H9 (cell line): ENCODE results near the gene GJE1. TPM values are rescaled to one million over a fixed set of nuclear protein-coding genes. Genes with fewer than 3 reads are reported as not detected.

Source experiments
- DNase-seq: peaks from one replicate; pipeline ENCODE4 v3.0.0-alpha.2; 2017
- H2AFZ ChIP-seq: one replicate; pipeline ENCODE4 v1.6.1; 2013; ENCODE audit warnings: mild to moderate bottlenecking, low read length, control low read depth, moderate library complexity
- H2AK5ac ChIP-seq: 2 replicates; pipeline ENCODE4 v1.6.1; 2013; ENCODE audit warnings: low read length, control low read depth, mixed read lengths; ENCODE audit not compliant: insufficient read length
- H2BK120ac ChIP-seq: one replicate; pipeline ENCODE4 v1.6.1; 2013; ENCODE audit warnings: low read depth, mild to moderate bottlenecking, low read length, control low read depth, inconsistent platforms; ENCODE audit not compliant: poor library complexity, severe bottlenecking
- H2BK12ac ChIP-seq: 2 replicates; pipeline ENCODE4 v1.6.1; 2013; ENCODE audit warnings: low read length, control low read depth, mixed read lengths, low read depth; ENCODE audit not compliant: insufficient read length
- H2BK15ac ChIP-seq: 2 replicates; pipeline ENCODE4 v1.6.1; 2013; ENCODE audit warnings: low read depth, low read length, control low read depth
- H2BK20ac ChIP-seq: one replicate; pipeline ENCODE4 v1.6.1; 2013; ENCODE audit warnings: low read depth, mild to moderate bottlenecking, low read length, control low read depth, inconsistent platforms; ENCODE audit not compliant: poor library complexity, severe bottlenecking
- H2BK5ac ChIP-seq: 2 replicates; pipeline ENCODE4 v1.6.1; 2013; ENCODE audit warnings: low read length, control low read depth, mixed read lengths; ENCODE audit not compliant: insufficient read length
- H3K14ac ChIP-seq: 2 replicates; pipeline ENCODE4 v1.6.1; 2013; ENCODE audit warnings: low read length, control low read depth; ENCODE audit not compliant: insufficient read depth
- H3K18ac ChIP-seq: 2 replicates; pipeline ENCODE4 v1.6.1; 2013; ENCODE audit warnings: low read depth, mild to moderate bottlenecking, mixed read lengths, low read length, control low read depth; ENCODE audit not compliant: insufficient read length
- H3K23ac ChIP-seq: 2 replicates; pipeline ENCODE4 v1.6.1; 2013; ENCODE audit warnings: low read length, control low read depth, mixed read lengths, low read depth; ENCODE audit not compliant: insufficient read length
- H3K23me2 ChIP-seq: 2 replicates; pipeline ENCODE4 v1.6.1; 2013; ENCODE audit warnings: low read depth, mild to moderate bottlenecking, mixed read lengths, low read length, control low read depth; ENCODE audit not compliant: insufficient read length, poor library complexity, severe bottlenecking
- H3K27ac ChIP-seq: 2 replicates; pipeline ENCODE4 v1.5.1; 2013; ENCODE audit warnings: low read length, control low read depth, mixed read lengths, low read depth; ENCODE audit not compliant: insufficient read length
- H3K27me3 ChIP-seq: 2 replicates; pipeline ENCODE4 v1.6.1; 2013; ENCODE audit warnings: low read length, control low read depth, inconsistent platforms; ENCODE audit not compliant: insufficient read depth
- H3K4ac ChIP-seq: 2 replicates; pipeline ENCODE4 v1.6.1; 2013; ENCODE audit warnings: low read depth, mild to moderate bottlenecking, control low read depth, inconsistent platforms, low read length, moderate library complexity
- H3K4me1 ChIP-seq: 2 replicates; pipeline ENCODE4 v1.6.1; 2013; ENCODE audit warnings: low read length, control low read depth, inconsistent platforms; ENCODE audit not compliant: insufficient read depth
- H3K4me2 ChIP-seq: 2 replicates; pipeline ENCODE4 v1.6.1; 2013; ENCODE audit warnings: low read length, control low read depth, mixed read lengths; ENCODE audit not compliant: insufficient read length, insufficient read depth
- H3K56ac ChIP-seq: 2 replicates; pipeline ENCODE4 v1.6.1; 2013; ENCODE audit warnings: low read depth, mild to moderate bottlenecking, mixed read lengths, low read length, control low read depth; ENCODE audit not compliant: insufficient read length
- H3K79me1 ChIP-seq: 2 replicates; pipeline ENCODE4 v1.6.1; 2013; ENCODE audit warnings: low read depth, mild to moderate bottlenecking, moderate library complexity, low read length, control low read depth, inconsistent platforms; ENCODE audit not compliant: insufficient read depth, poor library complexity, severe bottlenecking
- H3K79me2 ChIP-seq: 2 replicates; pipeline ENCODE4 v1.6.1; 2013; ENCODE audit warnings: low read length, control low read depth, inconsistent platforms; ENCODE audit not compliant: insufficient read depth
- H3K9ac ChIP-seq: 2 replicates; pipeline ENCODE4 v1.6.1; 2013; ENCODE audit warnings: low read length, control low read depth, mixed read lengths; ENCODE audit not compliant: insufficient read length; ENCODE audit errors: extremely low read depth
- H3K9me3 ChIP-seq: one replicate; pipeline ENCODE4 v1.6.1; 2013; ENCODE audit warnings: low read depth, low read length, inconsistent platforms; ENCODE audit not compliant: control insufficient read depth
- H3T11ph ChIP-seq: one replicate; pipeline ENCODE4 v1.6.1; 2013; ENCODE audit warnings: mild to moderate bottlenecking, low read length, control low read depth, inconsistent platforms
- H4K20me1 ChIP-seq: one replicate; pipeline ENCODE4 v1.6.1; 2013; ENCODE audit not compliant: control insufficient read depth, insufficient read length, insufficient read depth
- H4K5ac ChIP-seq: 2 replicates; pipeline ENCODE4 v1.6.1; 2013; ENCODE audit warnings: low read depth, mild to moderate bottlenecking, mixed read lengths, low read length, control low read depth; ENCODE audit not compliant: insufficient read length
- H4K8ac ChIP-seq: replicated peaks from 2 replicates; pipeline ENCODE4 v1.6.1; 2013; ENCODE audit warnings: low read length, control low read depth, mixed read lengths, low read depth; ENCODE audit not compliant: insufficient read length
- H4K91ac ChIP-seq: 2 replicates; pipeline ENCODE4 v1.6.1; 2013; ENCODE audit warnings: low read depth, mild to moderate bottlenecking, moderate library complexity, mixed read lengths, low read length, control low read depth; ENCODE audit not compliant: insufficient read length
- H3K27ac Mint-ChIP-seq, 3 experiments: 2 replicates in 2 of 3; 3 replicates in 1 of 3; pipeline ENCODE4 v1.8.0; 2020 to 2021; ENCODE audit warnings: mixed read lengths in 3 of 3, mild to moderate bottlenecking in 1 of 3, moderate library complexity in 1 of 3
- H3K27me3 Mint-ChIP-seq: 2 replicates; pipeline ENCODE4 v1.8.0; 2021; ENCODE audit warnings: low read depth, mild to moderate bottlenecking, moderate library complexity, mixed read lengths
- H3K36me3 Mint-ChIP-seq, 3 experiments: 2 replicates in 2 of 3; 3 replicates in 1 of 3; pipeline ENCODE4 v1.8.0; 2020 to 2021; ENCODE audit warnings: low read depth in 3 of 3, mixed read lengths in 3 of 3; ENCODE audit not compliant: insufficient read depth in 1 of 3
- H3K4me1 Mint-ChIP-seq, 2 experiments: 2 replicates each; pipeline ENCODE4 v1.8.0; 2020; ENCODE audit warnings: mixed read lengths in 2 of 2
- H3K4me3 Mint-ChIP-seq, 2 experiments: 2 replicates in 1 of 2; 3 replicates in 1 of 2; pipeline ENCODE4 v1.8.0; 2020 to 2021; ENCODE audit warnings: mild to moderate bottlenecking in 2 of 2, mixed read lengths in 2 of 2, moderate library complexity in 1 of 2
- H3K9me3 Mint-ChIP-seq, 2 experiments: 2 replicates in 1 of 2; 3 replicates in 1 of 2; pipeline ENCODE4 v1.8.0; 2020; ENCODE audit warnings: mild to moderate bottlenecking in 2 of 2, mixed read lengths in 2 of 2, moderate library complexity in 1 of 2
- CTCF ChIP-seq: fragments of 200-600 bp; sonication (generic); conservative IDR thresholded peaks from 3 replicates; pipeline ENCODE4 v1.8.0; 2021; ENCODE audit warnings: antibody characterized with exemption, mild to moderate bottlenecking
- WGBS: extraction: QIAGEN DNeasy Blood & Tissue Kit; methylation state at CpG from one replicate; pipeline ENCODE4 v1.1.7; 2013; ENCODE audit warnings: missing lambda C conversion rate, low lambda C conversion rate, mixed read lengths; ENCODE audit not compliant: insufficient read length; ENCODE audit errors: extremely low coverage; 5-methylcytosine and 5-hydroxymethylcytosine counted together
- total RNA-seq: library from RNA; stranded (reverse); gene quantifications from 2 replicates; pipeline ENCODE4 v1.2.1, GENCODE V29; 2021

The GJE1 gene
- total RNA-seq, 1 experiment from 2014 or later, result not detected

- H3K27ac ChIP-seq, result no peak overlapping the region
- H3K79me2 ChIP-seq, result peaks cover 9% of the 10 kb centered on the region
- no peak overlapping the region for H3K4ac ChIP-seq
- Mint-ChIP-seq H3K27ac (peak overlapping the region in 2 of 3 experiments; percentile 34 to 41; a peak in 2 of 7 replicates), H3K4me3 (no peak overlapping the region), H3K9me3 (no peaks in the 10 kb centered on the region), H3K27me3 (no peaks in the 10 kb centered on the region), H3K36me3 (peaks cover 0 to 18% (median 12%) of the 10 kb centered on the region in 3 experiments; a peak in 5 of 7 replicates), H3K4me1 (peaks cover 4 to 11% of the 10 kb centered on the region in 2 experiments)
- no peaks in the 10 kb centered on the region for H3K9me3 ChIP-seq
- H3K23ac ChIP-seq, result no peak overlapping the region
- no peaks in the 10 kb centered on the region for H3K27me3 ChIP-seq
- no peak overlapping the region for H2BK20ac ChIP-seq
- H2AFZ ChIP-seq, result no peak overlapping the region
- no peak overlapping the region for H4K8ac ChIP-seq
- H3K56ac ChIP-seq, result no peak overlapping the region
- TF ChIP-seq CTCF, result no peak
- H3K4me1 ChIP-seq, result no peaks in the 10 kb centered on the region
- no CpG with 5 or more reads among the region's 4 CpGs for WGBS
- no peak overlapping the region for H3K18ac ChIP-seq
- H3K4me2 ChIP-seq, result no peak overlapping the region
- H2BK15ac ChIP-seq, result no peak overlapping the region
- no peak for DNase-seq
- no peak overlapping the region for H2BK120ac ChIP-seq
- H2BK5ac ChIP-seq, result no peak overlapping the region
- no peak overlapping the region for H3T11ph ChIP-seq
- peaks cover 3% of the 10 kb centered on the region for H3K79me1 ChIP-seq
- no peak overlapping the region for H3K9ac ChIP-seq
- no peak overlapping the region for H4K5ac ChIP-seq
- H4K20me1 ChIP-seq, result no peaks in the 10 kb centered on the region
- no peak overlapping the region for H2BK12ac ChIP-seq
- H2AK5ac ChIP-seq, result no peak overlapping the region
- H4K91ac ChIP-seq, result no peak overlapping the region
- no peaks in the 10 kb centered on the region for H3K23me2 ChIP-seq
- no peak overlapping the region for H3K14ac ChIP-seq
Observed at GRCh38 chr6:142165227-142165626, 32.5 kb downstream of the GJE1 start.
